Liver (tissue), 9 donors: ENCODE results near the gene NEBL. TPM values are rescaled to one million over a fixed set of nuclear protein-coding genes. Genes with fewer than 3 reads are reported as not detected.

Source experiments
- DNase-seq: peaks from one replicate; pipeline ENCODE4 v3.0.0-alpha.2; 2017; ENCODE audit warnings: low spot score
- H3K27ac ChIP-seq, 2 donors: one replicate each; pipeline ENCODE4 v1.7.0; 2013; ENCODE audit warnings: inconsistent platforms in 2 of 2, low read length in 2 of 2, control low read depth in 1 of 2, low read depth in 1 of 2, mild to moderate bottlenecking in 1 of 2
- H3K27me3 ChIP-seq, 4 donors: one replicate each; pipeline versions ENCODE4 v1.6.1 to v1.7.0; 2013; ENCODE audit warnings: low read length in 3 of 4, inconsistent platforms in 1 of 4, mild to moderate bottlenecking in 1 of 4, moderate library complexity in 1 of 4; ENCODE audit not compliant: control insufficient read depth in 4 of 4, insufficient read depth in 4 of 4
- H3K36me3 ChIP-seq, 4 donors: one replicate each; pipeline versions ENCODE4 v1.6.1 to v1.7.0; 2013; ENCODE audit warnings: low read length in 3 of 4, mild to moderate bottlenecking in 3 of 4, low read depth in 1 of 4, moderate library complexity in 1 of 4; ENCODE audit not compliant: control insufficient read depth in 4 of 4, insufficient read depth in 3 of 4
- H3K4me1 ChIP-seq, 4 donors: one replicate each; pipeline versions ENCODE4 v1.6.1 to v1.7.0; 2013; ENCODE audit warnings: low read length in 3 of 4, mild to moderate bottlenecking in 3 of 4, moderate library complexity in 1 of 4; ENCODE audit not compliant: control insufficient read depth in 4 of 4, insufficient read depth in 4 of 4
- H3K4me3 ChIP-seq, 3 donors: one replicate each; pipeline versions ENCODE4 v1.6.1 to v1.7.0; 2013; ENCODE audit warnings: low read length in 3 of 3, control low read depth in 1 of 3, low read depth in 1 of 3, mild to moderate bottlenecking in 1 of 3
- H3K9ac ChIP-seq, 2 donors: one replicate each; pipeline ENCODE4 v1.7.0; 2013; ENCODE audit warnings: low read length in 2 of 2, mild to moderate bottlenecking in 2 of 2, moderate library complexity in 2 of 2, control low read depth in 1 of 2, low read depth in 1 of 2
- H3K9me3 ChIP-seq, 4 donors: one replicate each; pipeline versions ENCODE4 v1.6.1 to v1.7.0; 2013; ENCODE audit warnings: low read length in 3 of 4; ENCODE audit not compliant: control insufficient read depth in 4 of 4
- ATF3 ChIP-seq: IDR thresholded peaks from 2 replicates; pipeline ENCODE4 v1.6.1; 2016; ENCODE audit warnings: antibody characterized with exemption
- CTCF ChIP-seq: fragments of 150-350 bp; IDR thresholded peaks from 2 replicates; pipeline ENCODE4 v1.5.1; 2017; ENCODE audit warnings: improper control_type of control experiment, low read depth, low read length; ENCODE audit not compliant: missing input control
- FOXA2 ChIP-seq: IDR thresholded peaks from 2 replicates; pipeline ENCODE4 v1.6.1; 2016; ENCODE audit warnings: antibody characterized with exemption
- HNF4A ChIP-seq, 2 donors: conservative IDR thresholded peaks; 2 replicates each; pipeline ENCODE4 v1.6.1; 2016; ENCODE audit warnings: antibody characterized with exemption in 2 of 2, mild to moderate bottlenecking in 2 of 2
- HNF4G ChIP-seq: IDR thresholded peaks from 2 replicates; pipeline ENCODE4 v1.6.1; 2016; ENCODE audit warnings: antibody characterized with exemption
- JUND ChIP-seq, 2 donors: IDR thresholded peaks; 2 replicates each; pipeline ENCODE4 v1.6.1; 2016; ENCODE audit warnings: antibody characterized with exemption in 2 of 2
- RAD21 ChIP-seq, 2 donors: IDR thresholded peaks; 2 replicates each; pipeline ENCODE4 v1.6.1; 2016; ENCODE audit warnings: antibody characterized with exemption in 2 of 2, mild to moderate bottlenecking in 2 of 2
- REST ChIP-seq: IDR thresholded peaks from 2 replicates; pipeline ENCODE4 v1.6.1; 2016; ENCODE audit warnings: antibody characterized with exemption, mild to moderate bottlenecking
- RXRA ChIP-seq, 2 donors: IDR thresholded peaks; 2 replicates each; pipeline ENCODE4 v1.6.1; 2017 to 2018; ENCODE audit warnings: antibody characterized with exemption in 2 of 2, mild to moderate bottlenecking in 1 of 2
- YY1 ChIP-seq: IDR thresholded peaks from 2 replicates; pipeline ENCODE4 v1.6.1; 2016; ENCODE audit warnings: antibody characterized with exemption, mild to moderate bottlenecking
- ZBTB33 ChIP-seq: IDR thresholded peaks from 2 replicates; pipeline ENCODE4 v1.6.1; 2016; ENCODE audit warnings: antibody characterized with exemption
- WGBS: extraction: QIAGEN DNeasy Blood & Tissue Kit; methylation state at CpG from one replicate; pipeline ENCODE4 v1.1.7; 2013; 5-methylcytosine and 5-hydroxymethylcytosine counted together
- polyA plus RNA-seq, 2 donors: library from polyadenylated mRNA; stranded (reverse) in 1 of 2; unstranded in 1 of 2; fragments of 200-250 nt in 1 of 2; fragments of >200 nt in 1 of 2; fragmentation: Nextera tagmentation in 1 of 2; extraction: Ambion mirVana in 1 of 2; gene quantifications; one replicate each; pipeline versions ENCODE4 v1.2.1 to v1.2.3, GENCODE V29; 2013 to 2015
- total RNA-seq, 2 donors: library from RNA; depleted of rRNA; stranded (reverse); fragments of >200 nt; gene quantifications; one replicate each; pipeline ENCODE4 v1.2.3, GENCODE V29; 2014
- donor health status: healthy.
- donor health status: healthy.
- donor health status: healthy.
- donor health status: healthy.
- donor health status: healthy.

NEBL gene
- total and polyA plus RNA-seq, 4 donors, result 0.22 to 1.8 (median 0.81) TPM

- no peaks in the 10 kb centered on the region for H3K9me3 ChIP-seq
- no peak overlapping the region for H3K9ac ChIP-seq
- H3K27me3 ChIP-seq, result no peaks in the 10 kb centered on the region
- H3K4me3 ChIP-seq, result no peak overlapping the region
- H3K4me1 ChIP-seq, result peaks cover 0 to 4% (median 2%) of the 10 kb centered on the region in 4 donors
- 85% methylated on average over 5 of the region's 5 CpGs for WGBS
- TF ChIP-seq HNF4A (conservative IDR thresholded peaks at IDR 0.05) (no peak), RAD21 (IDR thresholded peaks at IDR 0.05) (no peak), HNF4G (no peak)
- no peaks in the 10 kb centered on the region for H3K36me3 ChIP-seq
- H3K27ac ChIP-seq, result no peak overlapping the region
- DNase-seq, result no peak
Measured at GRCh38 chr10:20922451-20922850, 25.3 kb upstream of the NEBL start.

- H3K9me3 ChIP-seq, result no peaks in the 10 kb centered on the region
- no peak for DNase-seq
Measured at GRCh38 chr10:20922033-20922432, 24.9 kb upstream of the NEBL start.

More at GRCh38 chr10:20922033-20922432, 24.9 kb upstream of the NEBL start:
- H3K27ac ChIP-seq, result no peak overlapping the region
- peaks cover 0 to 8% (median 3%) of the 10 kb centered on the region in 4 donors for H3K4me1 ChIP-seq
- no peak overlapping the region for H3K4me3 ChIP-seq
- 91% methylated on average over 4 of the region's 4 CpGs for WGBS
- TF ChIP-seq CTCF (no peak), ATF3 (no peak), HNF4G (no peak), JUND (IDR thresholded peaks at IDR 0.05) (no peak), YY1 (no peak), REST (no peak), RXRA (IDR thresholded peaks at IDR 0.05) (no peak), ZBTB33 (no peak), HNF4A (conservative IDR thresholded peaks at IDR 0.05) (no peak), FOXA2 (no peak)
- no peaks in the 10 kb centered on the region for H3K36me3 ChIP-seq
- no peaks in the 10 kb centered on the region for H3K27me3 ChIP-seq
- no peak overlapping the region for H3K9ac ChIP-seq
